Coronary artery (tissue), 2 donors: Measurements from ENCODE around the gene DGKI.

ENCODE experiments used
- DNase-seq: peaks from one replicate; pipeline ENCODE4 v3.0.0-alpha.2; 2017; ENCODE audit warnings: low spot score
- H3K27ac ChIP-seq, 2 donors: fragments of 200-600 bp; sonication (generic); one replicate each; pipeline ENCODE4 v1.5.1; 2016 to 2019
- H3K4me3 ChIP-seq: fragments of 200-600 bp; sonication (generic); 2 replicates; pipeline ENCODE4 v1.5.1; 2016; ENCODE audit warnings: mild to moderate bottlenecking, moderate library complexity
- TF ChIP-seq, protein P1 (sequence below): fragments of 200-600 bp; sonication (generic); IDR thresholded peaks from one replicate; pipeline ENCODE4 v1.5.1; 2019; ENCODE audit warnings: antibody characterized with exemption

DGKI gene

DNA sequence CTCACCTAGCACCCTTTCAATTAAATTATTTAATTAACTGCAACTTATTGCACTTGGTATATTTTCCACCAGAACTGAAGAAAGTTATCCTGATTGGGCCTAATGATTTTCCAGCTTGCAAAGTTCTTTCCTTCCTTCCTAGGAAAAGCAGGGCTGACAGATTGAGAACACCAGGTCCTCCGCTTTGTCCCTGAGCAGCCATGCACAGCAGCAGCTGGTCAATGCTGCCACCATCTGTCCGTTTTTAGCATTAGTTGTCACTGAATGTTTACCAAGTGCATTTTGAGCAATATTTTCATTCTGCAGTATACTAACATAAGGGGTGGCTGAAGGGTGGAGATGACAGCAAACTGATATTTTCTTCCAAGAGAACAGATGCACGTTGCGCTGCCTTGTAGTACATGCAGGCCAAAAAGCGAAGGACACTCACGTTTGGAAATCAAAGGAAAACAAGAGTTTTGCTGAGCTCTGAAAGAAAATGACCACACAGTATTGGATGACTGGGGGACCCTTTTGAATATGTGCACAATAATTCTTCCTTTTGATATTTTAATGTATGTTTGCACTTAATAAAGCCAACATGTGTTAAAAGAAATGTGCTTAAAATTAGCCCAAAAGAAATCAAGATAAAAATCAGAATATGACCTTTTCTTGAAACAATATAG, 254.4 kb downstream of the DGKI start:
- DNase-seq, result no peak
- TF ChIP-seq, protein P1, sequence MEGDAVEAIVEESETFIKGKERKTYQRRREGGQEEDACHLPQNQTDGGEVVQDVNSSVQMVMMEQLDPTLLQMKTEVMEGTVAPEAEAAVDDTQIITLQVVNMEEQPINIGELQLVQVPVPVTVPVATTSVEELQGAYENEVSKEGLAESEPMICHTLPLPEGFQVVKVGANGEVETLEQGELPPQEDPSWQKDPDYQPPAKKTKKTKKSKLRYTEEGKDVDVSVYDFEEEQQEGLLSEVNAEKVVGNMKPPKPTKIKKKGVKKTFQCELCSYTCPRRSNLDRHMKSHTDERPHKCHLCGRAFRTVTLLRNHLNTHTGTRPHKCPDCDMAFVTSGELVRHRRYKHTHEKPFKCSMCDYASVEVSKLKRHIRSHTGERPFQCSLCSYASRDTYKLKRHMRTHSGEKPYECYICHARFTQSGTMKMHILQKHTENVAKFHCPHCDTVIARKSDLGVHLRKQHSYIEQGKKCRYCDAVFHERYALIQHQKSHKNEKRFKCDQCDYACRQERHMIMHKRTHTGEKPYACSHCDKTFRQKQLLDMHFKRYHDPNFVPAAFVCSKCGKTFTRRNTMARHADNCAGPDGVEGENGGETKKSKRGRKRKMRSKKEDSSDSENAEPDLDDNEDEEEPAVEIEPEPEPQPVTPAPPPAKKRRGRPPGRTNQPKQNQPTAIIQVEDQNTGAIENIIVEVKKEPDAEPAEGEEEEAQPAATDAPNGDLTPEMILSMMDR, result peak; percentile 33
- Histone ChIP-seq H3K4me3 (no peak overlapping the region), H3K27ac (no peak overlapping the region)

DNA sequence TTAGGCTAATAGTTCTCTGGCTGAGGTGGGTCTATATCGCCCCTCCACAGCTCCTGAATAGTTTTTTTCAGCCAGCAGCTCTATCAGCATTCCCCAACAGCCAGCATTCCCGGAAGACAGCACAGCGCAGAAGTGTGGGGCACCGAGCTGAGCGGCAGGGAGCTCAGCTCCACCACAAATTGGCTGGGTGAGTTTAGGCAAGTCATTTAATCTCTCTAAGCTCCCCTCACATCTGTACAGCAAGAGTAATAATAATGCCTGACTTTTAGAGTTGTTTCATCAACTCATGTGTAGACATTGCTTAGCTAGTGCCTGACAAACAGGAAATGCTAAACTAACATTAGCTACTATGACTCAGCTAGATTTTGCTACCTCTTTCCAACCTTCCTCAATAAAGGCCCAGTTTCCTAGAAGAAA, 255.3 kb downstream of the DGKI start:
- DNase-seq, result no peak
- TF ChIP-seq, protein P1, result no peak
- no peak overlapping the region for H3K4me3 ChIP-seq
- no peak overlapping the region for H3K27ac ChIP-seq

DNA sequence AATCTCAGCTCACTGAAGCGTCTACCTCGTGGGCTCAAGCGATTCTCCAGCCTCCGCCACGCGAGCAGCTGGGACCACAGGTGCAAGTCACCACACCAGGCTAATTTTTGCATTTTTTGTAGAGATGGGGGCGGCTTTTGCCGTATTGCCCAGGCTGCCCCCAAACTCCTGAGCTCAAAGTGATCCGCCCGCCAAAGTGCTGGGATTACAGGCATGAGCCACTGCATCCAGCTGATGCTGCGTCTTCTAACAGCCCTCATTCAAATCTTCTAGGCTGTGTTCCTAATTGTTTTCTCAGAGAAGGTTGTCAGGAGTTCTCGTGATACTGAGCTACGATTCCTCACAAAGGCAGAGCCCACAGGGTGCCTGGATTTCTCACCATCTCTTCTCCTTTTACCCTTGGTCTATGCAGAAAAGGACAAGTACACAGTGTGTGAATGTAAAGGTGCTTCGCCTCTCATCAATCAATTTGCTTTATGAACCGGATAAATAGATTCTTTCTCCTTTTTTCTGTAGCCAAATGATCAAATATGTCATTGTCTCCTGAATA, 255.9 kb downstream of the DGKI start:
- Histone ChIP-seq H3K27ac (no peak overlapping the region), H3K4me3 (no peak overlapping the region)
- DNase-seq, result no peak
- TF ChIP-seq, protein P1, result no peak

DNA sequence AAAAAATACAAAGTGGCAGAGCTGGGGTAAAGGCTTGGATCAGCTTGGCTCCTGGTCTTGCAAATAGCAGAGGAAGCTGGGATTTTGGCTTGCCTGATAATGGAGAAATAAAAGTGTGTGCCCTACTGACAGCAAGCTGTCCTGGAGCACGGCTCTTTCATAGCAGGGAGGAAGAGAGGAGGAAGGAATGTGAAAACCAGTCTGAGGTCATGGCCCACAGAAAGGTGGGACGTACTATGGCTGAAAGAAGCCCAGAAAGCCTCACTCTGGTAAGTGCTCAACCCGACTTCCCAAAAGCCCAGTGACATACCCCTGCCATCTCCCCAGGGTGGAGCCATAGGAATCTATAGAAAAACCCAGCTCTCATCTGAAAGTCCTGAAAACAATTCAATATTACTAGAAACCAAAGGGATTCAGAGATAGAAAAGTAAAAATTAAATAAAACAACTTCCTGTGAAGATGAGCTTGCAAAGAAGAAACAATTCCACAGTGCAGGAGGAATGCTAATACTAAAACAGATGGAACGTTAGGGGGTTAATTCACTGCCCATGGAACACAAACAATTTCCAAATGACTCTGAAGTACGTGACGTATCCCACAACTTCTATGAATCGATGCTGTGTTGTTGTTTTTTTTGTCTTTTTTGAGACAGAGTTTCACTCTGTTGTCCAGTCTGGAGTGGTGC, 256.6 kb downstream of the DGKI start:
- Histone ChIP-seq H3K4me3 (no peak overlapping the region), H3K27ac (no peak overlapping the region)
- DNase-seq, result no peak
- TF ChIP-seq, protein P1, result no peak

DNA sequence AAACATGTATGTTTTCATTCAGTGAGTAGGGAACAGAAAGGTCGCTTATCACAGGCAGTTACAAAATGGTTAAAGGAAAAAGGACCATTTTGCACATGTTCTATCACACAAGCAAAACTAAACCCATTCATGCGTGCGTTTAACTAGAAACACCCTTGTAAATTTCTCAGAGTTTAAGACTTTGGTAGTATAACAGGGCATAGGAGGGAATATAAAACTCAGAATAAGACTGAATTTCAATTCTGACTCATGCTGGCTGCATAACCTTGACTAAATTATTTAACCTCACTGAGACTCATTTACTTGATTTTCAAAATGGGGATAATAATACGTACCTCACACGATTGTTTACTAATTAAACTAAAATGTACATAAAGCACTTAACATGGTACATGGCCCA, 259.4 kb downstream of the DGKI start:
- H3K4me3 ChIP-seq, result no peak overlapping the region
- TF ChIP-seq, protein P1, result no peak
- H3K27ac ChIP-seq, result no peak overlapping the region
- no peak for DNase-seq

DNA sequence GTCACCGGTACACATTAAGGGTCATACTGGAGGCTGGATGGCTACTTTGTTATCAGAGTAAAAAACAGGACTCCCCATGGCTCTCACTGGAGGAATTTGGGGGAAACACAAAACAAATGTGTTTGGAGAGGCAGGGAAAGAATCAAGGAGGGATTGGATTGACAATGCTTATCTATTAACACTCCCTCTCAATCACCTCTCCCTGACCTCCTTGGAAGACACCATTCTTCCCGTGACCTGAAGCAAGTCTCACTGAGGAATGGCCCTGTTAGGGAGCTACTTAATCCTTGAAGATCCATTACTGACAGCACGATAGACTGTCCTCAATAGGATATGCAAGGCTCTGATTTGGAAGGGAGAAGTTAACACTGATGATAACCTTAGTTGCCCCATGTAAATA, 261.2 kb downstream of the DGKI start:
- no peak for DNase-seq
- TF ChIP-seq, protein P1, result no peak

DNA sequence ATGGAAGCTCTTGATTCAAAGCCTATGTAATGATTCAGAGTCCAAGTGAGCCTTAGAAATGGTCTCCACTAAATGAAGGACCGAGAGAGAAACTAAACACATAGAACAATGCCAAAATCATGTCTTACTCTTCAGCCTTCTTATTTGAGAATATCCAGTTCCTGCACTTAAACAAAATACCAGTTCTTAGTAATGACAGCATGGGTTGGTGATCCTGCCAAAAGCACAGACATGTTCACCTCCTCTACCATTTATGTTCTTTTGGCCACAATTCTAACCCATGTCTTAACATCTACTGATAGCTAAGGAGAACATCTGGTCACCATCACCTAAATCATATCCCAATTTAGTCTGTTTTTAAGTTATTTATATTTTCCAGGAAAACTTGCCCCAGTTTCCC, 263.6 kb downstream of the DGKI start:
- TF ChIP-seq, protein P1, result no peak
- no peak for DNase-seq
- H3K4me3 ChIP-seq, result no peak overlapping the region
- no peak overlapping the region for H3K27ac ChIP-seq

More for the DNA sequence above, 261.2 kb downstream of the DGKI start:
- Histone ChIP-seq H3K27ac (no peak overlapping the region), H3K4me3 (no peak overlapping the region)
